SK-N-MC (cell line): ENCODE measurements around the gene JUN.

ENCODE experiments used
- DNase-seq: peaks from one replicate; pipeline ENCODE4 v3.0.0-alpha.2; 2011; ENCODE audit warnings: low read depth, low spot score
- H3K27ac ChIP-seq: fragments of 200-600 bp; sonication (generic); 2 replicates; pipeline ENCODE4 v1.5.1; 2016; ENCODE audit warnings: mixed run types
- H3K36me3 ChIP-seq: fragments of 200-600 bp; sonication (generic); 2 replicates; pipeline ENCODE4 v1.6.1; 2017; ENCODE audit warnings: antibody characterized with exemption, low read length, mixed read lengths; ENCODE audit not compliant: insufficient read depth
- H3K4me3 ChIP-seq: fragments of 200-600 bp; sonication (generic); 2 replicates; pipeline ENCODE4 v1.5.1; 2016
- H3K9ac ChIP-seq: fragments of 200-600 bp; sonication (generic); 2 replicates; pipeline ENCODE4 v1.8.0; 2017; ENCODE audit warnings: mixed run types, mixed read lengths; ENCODE audit not compliant: insufficient read length
- H3K9me3 ChIP-seq: fragments of 200-600 bp; sonication (generic); 2 replicates; pipeline ENCODE4 v1.6.1; 2017; ENCODE audit warnings: low read depth, mild to moderate bottlenecking, antibody characterized with exemption, low read length, moderate library complexity, mixed read lengths
- EZH2 ChIP-seq: fragments of 200-600 bp; sonication (generic); IDR thresholded peaks from one replicate; pipeline ENCODE4 v1.6.1; 2017; ENCODE audit warnings: antibody characterized with exemption
- FOXP2 ChIP-seq: optimal IDR thresholded peaks from 2 replicates; pipeline ENCODE3; 2011; ENCODE audit warnings: mild to moderate bottlenecking, moderate library complexity; ENCODE audit not compliant: insufficient read depth; ENCODE audit errors: extremely low read length, control extremely low read depth
- POLR2AphosphoS5 ChIP-seq: IDR thresholded peaks from 2 replicates; pipeline ENCODE4 v1.6.1; 2012; ENCODE audit warnings: mild to moderate bottlenecking, low read depth, low read length, borderline replicate concordance

Gene JUN

GRCh38 chr1:58812926-58813325 is 29.1 kb upstream of the JUN start:
- no peak overlapping the region for H3K4me3 ChIP-seq
- H3K36me3 ChIP-seq = no peaks in the 10 kb centered on the region
- no peaks in the 10 kb centered on the region for H3K9me3 ChIP-seq
- no peak overlapping the region for H3K27ac ChIP-seq
- H3K9ac ChIP-seq = no peak overlapping the region
- no peak for DNase-seq
- no peak for TF ChIP-seq POLR2AphosphoS5
- TF ChIP-seq EZH2 = no peak
- TF ChIP-seq FOXP2 = no peak

GRCh38 chr1:58812468-58812867 is 28.6 kb upstream of the JUN start:
- no peak for DNase-seq
- Histone ChIP-seq H3K27ac (no peak overlapping the region), H3K4me3 (no peak overlapping the region), H3K36me3 (no peaks in the 10 kb centered on the region), H3K9me3 (no peaks in the 10 kb centered on the region), H3K9ac (no peak overlapping the region)
- TF ChIP-seq EZH2 (no peak), FOXP2 (no peak), POLR2AphosphoS5 (no peak)

- Histone ChIP-seq H3K36me3 (no peaks in the 10 kb centered on the region), H3K27ac (no peak overlapping the region), H3K4me3 (no peak overlapping the region), H3K9me3 (no peaks in the 10 kb centered on the region), H3K9ac (no peak overlapping the region)
- no peak for DNase-seq
- no peak for TF ChIP-seq POLR2AphosphoS5
- TF ChIP-seq FOXP2 = no peak
- TF ChIP-seq EZH2 = no peak
Observed at GRCh38 chr1:58811303-58811702, 27.5 kb upstream of the JUN start.

GRCh38 chr1:58809325-58810010 is 25.6 kb upstream of the JUN start:
- no peak for TF ChIP-seq FOXP2
- TF ChIP-seq POLR2AphosphoS5 = no peak
- no peak for TF ChIP-seq EZH2
- H3K9ac ChIP-seq = no peak overlapping the region
- no peak overlapping the region for H3K4me3 ChIP-seq
- no peaks in the 10 kb centered on the region for H3K9me3 ChIP-seq
- DNase-seq = no peak
- H3K36me3 ChIP-seq = no peaks in the 10 kb centered on the region
- H3K27ac ChIP-seq = no peak overlapping the region

GRCh38 chr1:58808077-58808476 is 24.2 kb upstream of the JUN start:
- no peak for TF ChIP-seq POLR2AphosphoS5
- TF ChIP-seq EZH2 = no peak
- TF ChIP-seq FOXP2 = no peak
- DNase-seq = no peak
- Histone ChIP-seq H3K27ac (no peak overlapping the region), H3K9me3 (no peaks in the 10 kb centered on the region), H3K9ac (no peak overlapping the region), H3K4me3 (no peak overlapping the region), H3K36me3 (no peaks in the 10 kb centered on the region)

- TF ChIP-seq FOXP2 (no peak), EZH2 (no peak), POLR2AphosphoS5 (no peak)
- Histone ChIP-seq H3K4me3 (no peak overlapping the region), H3K9me3 (no peaks in the 10 kb centered on the region), H3K36me3 (no peaks in the 10 kb centered on the region), H3K9ac (no peak overlapping the region), H3K27ac (no peak overlapping the region)
- no peak for DNase-seq
Observed at GRCh38 chr1:58805716-58806571, 22.1 kb upstream of the JUN start.

DNA sequence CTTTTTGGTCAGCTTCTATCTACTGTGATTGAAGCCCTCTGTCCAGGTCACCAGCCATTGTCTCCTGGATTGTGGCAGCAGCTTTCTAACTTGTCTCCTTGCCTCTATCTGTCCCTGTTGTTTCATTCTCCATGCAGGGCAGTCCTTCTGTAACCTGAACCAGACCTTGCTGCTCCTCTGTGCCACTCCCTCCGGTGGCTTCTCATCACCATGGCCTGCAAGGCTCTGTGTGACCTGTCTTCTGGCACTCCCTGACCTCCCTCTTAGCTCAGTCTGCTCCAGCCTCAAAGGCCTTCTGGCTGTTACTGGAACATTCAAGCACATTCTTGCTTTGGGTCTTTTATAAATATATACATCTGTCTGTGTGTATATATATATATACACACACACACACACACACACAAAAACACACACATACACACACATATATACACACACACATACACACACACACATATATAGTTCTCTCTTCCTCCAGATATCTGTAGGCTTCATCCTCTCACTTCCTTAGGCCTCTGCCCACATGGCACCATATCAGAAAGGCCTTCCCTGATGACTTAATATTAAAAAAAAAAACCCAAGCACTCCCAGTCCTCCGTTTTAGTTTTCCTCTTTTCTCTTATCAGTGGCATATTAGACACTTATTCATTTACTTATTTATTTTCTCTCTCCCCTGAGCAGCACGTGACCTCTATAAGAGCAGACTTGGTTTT is 21.2 kb upstream of the JUN start:
- Histone ChIP-seq H3K36me3 (no peaks in the 10 kb centered on the region), H3K9me3 (no peaks in the 10 kb centered on the region), H3K9ac (no peak overlapping the region), H3K27ac (no peak overlapping the region), H3K4me3 (no peak overlapping the region)
- no peak for TF ChIP-seq EZH2
- DNase-seq = no peak

DNA sequence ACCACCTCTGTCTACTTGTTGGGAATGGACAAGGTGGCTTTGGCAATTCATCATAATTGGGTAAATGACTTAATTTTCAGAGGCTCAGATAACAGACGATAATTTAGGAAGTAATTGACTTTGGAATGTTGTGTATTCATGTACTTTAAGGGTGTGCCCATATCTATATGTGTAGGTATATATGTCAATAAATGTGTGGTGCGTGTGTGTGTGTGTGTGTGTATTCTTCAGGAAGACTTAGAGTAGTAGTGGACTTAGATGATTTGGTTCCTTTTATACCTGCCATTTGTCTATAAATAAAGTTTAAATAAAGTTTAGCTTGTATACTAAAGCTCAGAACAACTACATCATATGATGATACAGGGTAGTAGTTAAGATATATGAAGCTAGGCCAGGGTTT is 20.0 kb upstream of the JUN start:
- Histone ChIP-seq H3K4me3 (no peak overlapping the region), H3K9me3 (no peaks in the 10 kb centered on the region), H3K9ac (no peak overlapping the region), H3K36me3 (no peaks in the 10 kb centered on the region), H3K27ac (no peak overlapping the region)
- TF ChIP-seq EZH2 = no peak
- no peak for TF ChIP-seq POLR2AphosphoS5
- no peak for TF ChIP-seq FOXP2
- no peak for DNase-seq
